H1 (cell line): ENCODE data around the gene DOCK1. TPM values are rescaled to one million over a fixed set of nuclear protein-coding genes. Genes with fewer than 3 reads are reported as not detected.

ENCODE experiments used
- CTCF ChIA-PET: fragments of 300-600 bp; sonication (Branson Sonifier 250); formaldehyde crosslinking; loops from one replicate; lab custom pipeline; 2021; ENCODE audit not compliant: partially characterized antibody; lab: Charles Lee
- POLR2A ChIA-PET: fragments of 300-600 bp; sonication (Branson Sonifier 250); formaldehyde crosslinking; loops from one replicate; lab custom pipeline; 2021; ENCODE audit warnings: inconsistent platforms; ENCODE audit not compliant: partially characterized antibody; lab: Charles Lee
- DNase-seq, 2 experiments: peaks; one replicate each; pipeline versions ENCODE4 v3.0.0 to v3.0.0-alpha.2; 2010 to 2022; ENCODE audit warnings: low spot score in 2 of 2, low read depth in 1 of 2, mixed read lengths in 1 of 2
- FAIRE-seq: peaks from 2 replicates; lab custom pipeline; 2011; peaks lifted over from hg19 to GRCh38; lab: Jason Lieb, UNC
- H2AFZ ChIP-seq: 2 replicates; pipeline ENCODE4 v1.8.1; 2012; ENCODE audit warnings: low read length, inconsistent platforms
- H2AK5ac ChIP-seq: 2 replicates; pipeline ENCODE4 v1.6.1; 2013; ENCODE audit warnings: low read depth, low read length
- H2BK120ac ChIP-seq: replicated peaks from 2 replicates; pipeline ENCODE3; 2013; ENCODE audit warnings: low read depth, low read length, inconsistent platforms
- H2BK12ac ChIP-seq: 2 replicates; pipeline ENCODE4 v1.6.1; 2013; ENCODE audit warnings: low read depth, low read length
- H2BK15ac ChIP-seq: 2 replicates; pipeline ENCODE4 v1.6.1; 2013; ENCODE audit warnings: low read length
- H2BK20ac ChIP-seq: 2 replicates; pipeline ENCODE4 v1.6.1; 2013; ENCODE audit warnings: low read length
- H2BK5ac ChIP-seq: 2 replicates; pipeline ENCODE4 v1.6.1; 2013; ENCODE audit warnings: low read depth, low read length
- H3K14ac ChIP-seq: 2 replicates; pipeline ENCODE4 v1.6.1; 2013; ENCODE audit warnings: inconsistent platforms; ENCODE audit not compliant: insufficient read length
- H3K18ac ChIP-seq: 2 replicates; pipeline ENCODE4 v1.6.1; 2013; ENCODE audit warnings: low read length; ENCODE audit errors: extremely low read depth
- H3K23ac ChIP-seq: 2 replicates; pipeline ENCODE4 v1.6.1; 2013; ENCODE audit warnings: inconsistent platforms; ENCODE audit not compliant: insufficient read length
- H3K23me2 ChIP-seq: 2 replicates; pipeline ENCODE4 v1.6.1; 2013; ENCODE audit warnings: low read depth, low read length
- H3K27ac ChIP-seq: 2 replicates; pipeline ENCODE4 v1.6.1; 2011; ENCODE audit warnings: low read depth, low read length, inconsistent platforms
- H3K27me3 ChIP-seq, 4 experiments: replicated peaks in 1 of 4; 1 replicate in 1 of 4; 2 replicates in 3 of 4; pipeline versions ENCODE4 v1.6.1 to v1.8.1; 2011 to 2013; ENCODE audit warnings: low read length in 3 of 4, mild to moderate bottlenecking in 3 of 4, inconsistent platforms in 2 of 4, mixed read lengths in 2 of 4, moderate library complexity in 1 of 4; ENCODE audit not compliant: control insufficient read depth in 3 of 4, insufficient read depth in 3 of 4; ENCODE audit errors: extremely low read depth in 1 of 4
- H3K36me3 ChIP-seq, 4 experiments: 2 replicates each; pipeline versions ENCODE4 v1.6.1 to v1.8.1; 2011 to 2013; ENCODE audit warnings: mild to moderate bottlenecking in 4 of 4, low read length in 3 of 4, moderate library complexity in 2 of 4, control low read depth in 1 of 4, inconsistent platforms in 1 of 4; ENCODE audit not compliant: insufficient read depth in 4 of 4, control insufficient read depth in 2 of 4
- H3K4ac ChIP-seq: replicated peaks from 2 replicates; pipeline ENCODE3; 2013; ENCODE audit warnings: low read length, low read depth, mixed read lengths, inconsistent platforms; ENCODE audit not compliant: insufficient read length
- H3K4me1 ChIP-seq, 4 experiments: replicated peaks in 1 of 4; 1 replicate in 1 of 4; 2 replicates in 3 of 4; pipeline versions ENCODE4 v1.6.1 to v1.8.1; 2011 to 2013; ENCODE audit warnings: low read length in 3 of 4, inconsistent platforms in 2 of 4, mixed read lengths in 1 of 4; ENCODE audit not compliant: insufficient read depth in 4 of 4, control insufficient read depth in 3 of 4
- H3K4me2 ChIP-seq, 2 experiments: 2 replicates each; pipeline versions ENCODE4 v1.6.1 to v1.8.1; 2011 to 2013; ENCODE audit warnings: low read depth in 2 of 2, low read length in 2 of 2, control low read depth in 1 of 2, inconsistent platforms in 1 of 2, mild to moderate bottlenecking in 1 of 2; ENCODE audit not compliant: insufficient read depth in 1 of 2
- H3K4me3 ChIP-seq, 4 experiments: fragments of 200-600, 300-600 bp in 1 of 4; sonication (generic), shearing (Covaris generic), sonication (Bioruptor Twin) in 1 of 4; 2 replicates each; pipeline versions ENCODE4 v1.5.1 to v1.8.1; 2011 to 2016; ENCODE audit warnings: low read length in 4 of 4, low read depth in 3 of 4, control low read depth in 2 of 4, inconsistent platforms in 2 of 4, mild to moderate bottlenecking in 2 of 4, mixed read lengths in 1 of 4, moderate library complexity in 1 of 4; ENCODE audit not compliant: insufficient read depth in 2 of 4; ENCODE audit errors: extremely low read depth in 1 of 4
- H3K56ac ChIP-seq: replicated peaks from 2 replicates; pipeline ENCODE3; 2013; ENCODE audit warnings: low read depth, mild to moderate bottlenecking, mixed read lengths, low read length, inconsistent platforms; ENCODE audit not compliant: insufficient read length
- H3K79me1 ChIP-seq: 2 replicates; pipeline ENCODE4 v1.6.1; 2013; ENCODE audit warnings: low read depth, low read length, control low read depth
- H3K79me2 ChIP-seq, 2 experiments: 2 replicates each; pipeline versions ENCODE4 v1.6.1 to v1.8.1; 2012 to 2013; ENCODE audit warnings: low read length in 2 of 2, mild to moderate bottlenecking in 2 of 2, inconsistent platforms in 1 of 2; ENCODE audit not compliant: insufficient read depth in 2 of 2, control insufficient read depth in 1 of 2
- H3K9ac ChIP-seq, 4 experiments: replicated peaks in 1 of 4; 1 replicate in 1 of 4; 2 replicates in 3 of 4; pipeline versions ENCODE4 v1.6.1 to v1.8.1; 2011 to 2013; ENCODE audit warnings: low read depth in 3 of 4, low read length in 3 of 4, control low read depth in 2 of 4, mild to moderate bottlenecking in 2 of 4, moderate library complexity in 2 of 4, inconsistent platforms in 1 of 4; ENCODE audit errors: extremely low read depth in 1 of 4
- H3K9me3 ChIP-seq, 2 experiments: 2 replicates each; pipeline versions ENCODE4 v1.6.1 to v1.8.1; 2012 to 2013; ENCODE audit warnings: mild to moderate bottlenecking in 2 of 2, moderate library complexity in 2 of 2, control low read depth in 1 of 2, inconsistent platforms in 1 of 2, low read depth in 1 of 2, low read length in 1 of 2, mixed read lengths in 1 of 2; ENCODE audit not compliant: insufficient read depth in 2 of 2
- H4K20me1 ChIP-seq, 2 experiments: replicated peaks in 1 of 2; 2 replicates each; pipeline versions ENCODE3 to v1.8.1; 2011 to 2013; ENCODE audit warnings: inconsistent platforms in 2 of 2, low read length in 2 of 2, mild to moderate bottlenecking in 1 of 2; ENCODE audit not compliant: insufficient read depth in 2 of 2, control insufficient read depth in 1 of 2
- H4K5ac ChIP-seq: 2 replicates; pipeline ENCODE4 v1.6.1; 2013; ENCODE audit warnings: low read length, low read depth, mixed read lengths, inconsistent platforms; ENCODE audit not compliant: insufficient read length
- H4K8ac ChIP-seq: 2 replicates; pipeline ENCODE4 v1.8.0; 2013; ENCODE audit warnings: mild to moderate bottlenecking, moderate library complexity, low read length, inconsistent platforms; ENCODE audit not compliant: insufficient read depth; ENCODE audit errors: extremely low read depth
- H4K91ac ChIP-seq: replicated peaks from 2 replicates; pipeline ENCODE3; 2013; ENCODE audit warnings: low read length, mixed read lengths, inconsistent platforms; ENCODE audit not compliant: insufficient read length
- EP300 ChIP-seq, 2 experiments: IDR thresholded peaks; 1 replicate in 1 of 2; 2 replicates in 1 of 2; pipeline ENCODE4 v1.6.1; 2011 to 2012; ENCODE audit warnings: low read depth in 2 of 2, low read length in 2 of 2, mild to moderate bottlenecking in 2 of 2, borderline replicate concordance in 1 of 2, inconsistent platforms in 1 of 2, moderate library complexity in 1 of 2
- JUND ChIP-seq: IDR thresholded peaks from 2 replicates; pipeline ENCODE4 v1.6.1; 2011; ENCODE audit warnings: mild to moderate bottlenecking, improper control_type of control experiment, low read length
- KDM5A ChIP-seq: fragments of 200-600 bp; IDR thresholded peaks from 2 replicates; pipeline ENCODE4 v1.7.1; 2012; ENCODE audit warnings: mild to moderate bottlenecking, low read length, inconsistent platforms, mixed read lengths
- NRF1 ChIP-seq: IDR thresholded peaks from 2 replicates; pipeline ENCODE4 v1.6.1; 2011; ENCODE audit warnings: mild to moderate bottlenecking, low read depth, low read length, improper control_type of control experiment
- SP4 ChIP-seq: IDR thresholded peaks from 2 replicates; pipeline ENCODE4 v1.6.1; 2012; ENCODE audit warnings: low read length, inconsistent platforms
- TAF7 ChIP-seq: optimal IDR thresholded peaks from 2 replicates; pipeline ENCODE3; 2011; ENCODE audit warnings: low read depth, mild to moderate bottlenecking, inconsistent platforms, low read length, moderate library complexity, borderline replicate concordance
- WGBS, 2 experiments: shearing (Covaris generic) in 1 of 2; methylation state at CpG; one replicate each; pipeline versions ENCODE4 v1.1.6 to v1.1.7; 2013 to 2015; ENCODE audit warnings: low lambda C conversion rate in 2 of 2, mixed read lengths in 2 of 2, inconsistent platforms in 1 of 2, low coverage in 1 of 2, missing lambda C conversion rate in 1 of 2; ENCODE audit not compliant: insufficient replicate concordance in 2 of 2, insufficient coverage in 1 of 2, insufficient read length in 1 of 2; ENCODE audit errors: extremely low coverage in 1 of 2, missing lambda C conversion rate in 1 of 2; 5-methylcytosine and 5-hydroxymethylcytosine counted together
- polyA plus RNA-seq, 7 experiments: library from polyadenylated mRNA; depleted of rRNA in 3 of 7; stranded (reverse) in 5 of 7; unstranded in 2 of 7; fragments of >200 nt in 5 of 7; fragments of 200-250 nt in 2 of 7; gene quantifications; 1 replicate in 5 of 7; 2 replicates in 1 of 7; 4 replicates in 1 of 7; pipeline versions ENCODE4 v1.2.1 to v1.2.3, GENCODE V29; 2011 to 2013; ENCODE audit warnings: missing spikeins in 2 of 7, mixed read lengths in 2 of 7
- total RNA-seq: library from RNA; stranded (reverse); fragmentation: NEBNext Ultra II Directional; extraction: Animal tissue kit (Norgen Biotek cat#: 25700); gene quantifications from 2 replicates; pipeline ENCODE4 v1.2.1, GENCODE V29; 2021

Gene DOCK1
- total and polyA plus RNA-seq, 2 of the 8 experiments (the other 6 are each of a cell fraction or from before 2014, with no cell fraction given): 11.6 to 53.0 TPM

DNA sequence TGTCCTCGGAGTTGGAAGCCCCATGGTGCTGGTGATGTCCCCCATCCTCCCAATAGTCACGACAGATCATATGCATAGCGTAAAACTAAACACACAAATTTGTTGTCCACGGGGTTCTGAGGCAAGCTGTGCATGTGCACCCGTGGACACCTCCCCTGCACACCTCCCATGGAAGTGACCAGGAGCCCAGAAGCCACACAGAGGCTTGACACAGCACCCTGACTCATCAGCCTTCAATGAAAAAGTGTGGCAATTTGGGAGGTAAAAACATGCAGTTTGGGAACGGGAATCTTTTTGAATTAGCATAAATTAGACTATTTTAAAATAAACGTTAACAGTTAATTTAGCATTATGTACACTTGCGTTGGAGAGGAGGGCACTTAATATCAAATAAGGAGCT lies 554.7 kb downstream of the DOCK1 start:
- ChIA-PET CTCF (interaction anchor here (0.7 to 1.6 kb wide), 4 partner anchors 8 to 502 kb away, joined by 3 read pairs; no protein-coding TSS in a partner anchor), POLR2A (no interaction called here)
- Histone ChIP-seq H3K4ac (no peak overlapping the region), H2BK12ac (no peak overlapping the region), H3K9me3 (peaks cover 0 to 2% of the 10 kb centered on the region in 2 experiments; a peak in 2 of 4 replicates), H3K36me3 (no peaks in the 10 kb centered on the region), H4K8ac (no peak overlapping the region), H2BK15ac (no peak overlapping the region), H3K79me1 (no peaks in the 10 kb centered on the region), H4K20me1 (no peaks in the 10 kb centered on the region), H3K4me3 (no peak overlapping the region), H4K91ac (no peak overlapping the region), H3K9ac (no peak overlapping the region), H2BK5ac (no peak overlapping the region), H2AK5ac (no peak overlapping the region), H2AFZ (no peak overlapping the region), H3K23me2 (no peaks in the 10 kb centered on the region), H3K23ac (no peak overlapping the region), H2BK120ac (no peak overlapping the region), H3K18ac (no peak overlapping the region), H3K4me2 (no peak overlapping the region), H3K14ac (no peak overlapping the region), H3K56ac (no peak overlapping the region), H2BK20ac (no peak overlapping the region), H3K4me1 (no peaks in the 10 kb centered on the region), H3K27ac (no peak overlapping the region), H4K5ac (no peak overlapping the region), H3K79me2 (no peaks in the 10 kb centered on the region), H3K27me3 (no peaks in the 10 kb centered on the region)
- FAIRE-seq (no peak), DNase-seq (no peak)
- TF ChIP-seq SP4: no peak
- TF ChIP-seq TAF7: no peak
- TF ChIP-seq EP300 (IDR thresholded peaks at IDR 0.05; ENCODE audit: borderline replicate concordance in 1 of 2, low read depth in 2 of 2, low read length in 2 of 2): no peak
- no peak for TF ChIP-seq KDM5A
- TF ChIP-seq JUND: no peak
- TF ChIP-seq NRF1: no peak
- 81% methylated on average over 8 of the region's 8 CpGs; no CpG with 5 or more reads in 1 of the 2 experiments for WGBS, 2 experiments
